ENCODE data around the gene RUNX3.

DNA sequence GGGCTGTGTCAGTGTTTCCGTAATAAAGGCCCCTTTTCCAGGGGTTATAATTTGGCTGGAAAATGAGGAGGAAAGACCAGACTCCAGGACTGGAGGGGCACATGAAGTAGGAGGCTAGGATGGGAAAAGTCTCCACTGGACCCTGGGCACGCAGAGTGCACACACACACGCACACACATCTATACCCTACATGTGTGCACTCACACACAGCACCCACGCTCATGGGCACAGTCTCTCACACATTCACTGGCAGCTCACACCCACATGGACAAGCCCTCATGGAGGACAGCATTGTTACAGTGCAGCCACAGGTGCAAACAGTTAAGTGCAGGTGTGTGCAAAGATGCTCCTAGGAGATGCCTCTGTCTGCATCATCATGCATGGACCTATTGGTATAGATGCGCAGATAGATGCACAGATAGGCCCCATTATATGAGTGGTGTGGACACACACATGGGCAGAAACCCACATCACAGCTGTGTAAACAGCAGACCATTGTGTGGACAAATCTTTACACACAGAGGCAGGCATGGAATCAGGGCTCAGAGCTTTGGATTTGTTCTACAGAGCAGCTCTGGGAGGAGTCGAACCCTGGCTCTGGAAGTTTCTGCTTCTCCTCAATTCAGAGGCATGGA lies 9.1 kb upstream of the RUNX3 start:
- TF ChIP-seq CTCF (conservative IDR thresholded peaks at IDR 0.05; ENCODE audit: low read length) (no peak), EZH2phosphoT487 (IDR thresholded peaks at IDR 0.05; ENCODE audit: borderline replicate concordance, low read depth, low read length) (no peak)
